RWPE2 (cell line): ENCODE data around the gene FAM168B.

Source experiments
- ATAC-seq: fragments of 200-7000 bp; cut with Tn5 transposase; 3 replicates; pipeline ENCODE4 v1.9.1; 2021; ENCODE audit warnings: low read depth
- DNase-seq: peaks from one replicate; pipeline ENCODE4 v3.0.0-alpha.2; 2020; ENCODE audit warnings: low spot score
- H3K27ac ChIP-seq: fragments of 450-650 bp; 2 replicates; pipeline ENCODE4 v1.5.1; 2017; ENCODE audit warnings: mild to moderate bottlenecking; ENCODE audit not compliant: poor library complexity, severe bottlenecking
- H3K27me3 ChIP-seq: fragments of 250-450 bp; sonication (Bioruptor Pico); 2 replicates; pipeline ENCODE4 v1.5.1; 2021; ENCODE audit warnings: mild to moderate bottlenecking, moderate library complexity; ENCODE audit not compliant: insufficient read depth, poor library complexity, severe bottlenecking
- H3K36me3 ChIP-seq: fragments of 250-450 bp; sonication (Bioruptor Pico); 2 replicates; pipeline ENCODE4 v1.5.1; 2020; ENCODE audit warnings: low read depth, mild to moderate bottlenecking, moderate library complexity
- H3K4me1 ChIP-seq: fragments of 250-450 bp; sonication (Bioruptor Pico); 2 replicates; pipeline ENCODE4 v1.5.1; 2021; ENCODE audit warnings: mild to moderate bottlenecking, moderate library complexity; ENCODE audit not compliant: insufficient read depth, poor library complexity, severe bottlenecking
- H3K4me3 ChIP-seq: fragments of 250-450 bp; sonication (Bioruptor Pico); 2 replicates; pipeline ENCODE4 v1.5.1; 2021; ENCODE audit warnings: mild to moderate bottlenecking, moderate library complexity; ENCODE audit not compliant: severe bottlenecking
- H3K9me3 ChIP-seq: fragments of 250-450 bp; sonication (Bioruptor Pico); 2 replicates; pipeline ENCODE4 v1.5.1; 2021; ENCODE audit warnings: mild to moderate bottlenecking, moderate library complexity; ENCODE audit not compliant: severe bottlenecking
- TF ChIP-seq, protein P1 (sequence below): fragments of 450-650 bp; IDR thresholded peaks from one replicate; pipeline ENCODE4 v1.5.1; 2017; ENCODE audit warnings: mild to moderate bottlenecking, moderate library complexity; ENCODE audit not compliant: poor library complexity, severe bottlenecking

The FAM168B gene

DNA sequence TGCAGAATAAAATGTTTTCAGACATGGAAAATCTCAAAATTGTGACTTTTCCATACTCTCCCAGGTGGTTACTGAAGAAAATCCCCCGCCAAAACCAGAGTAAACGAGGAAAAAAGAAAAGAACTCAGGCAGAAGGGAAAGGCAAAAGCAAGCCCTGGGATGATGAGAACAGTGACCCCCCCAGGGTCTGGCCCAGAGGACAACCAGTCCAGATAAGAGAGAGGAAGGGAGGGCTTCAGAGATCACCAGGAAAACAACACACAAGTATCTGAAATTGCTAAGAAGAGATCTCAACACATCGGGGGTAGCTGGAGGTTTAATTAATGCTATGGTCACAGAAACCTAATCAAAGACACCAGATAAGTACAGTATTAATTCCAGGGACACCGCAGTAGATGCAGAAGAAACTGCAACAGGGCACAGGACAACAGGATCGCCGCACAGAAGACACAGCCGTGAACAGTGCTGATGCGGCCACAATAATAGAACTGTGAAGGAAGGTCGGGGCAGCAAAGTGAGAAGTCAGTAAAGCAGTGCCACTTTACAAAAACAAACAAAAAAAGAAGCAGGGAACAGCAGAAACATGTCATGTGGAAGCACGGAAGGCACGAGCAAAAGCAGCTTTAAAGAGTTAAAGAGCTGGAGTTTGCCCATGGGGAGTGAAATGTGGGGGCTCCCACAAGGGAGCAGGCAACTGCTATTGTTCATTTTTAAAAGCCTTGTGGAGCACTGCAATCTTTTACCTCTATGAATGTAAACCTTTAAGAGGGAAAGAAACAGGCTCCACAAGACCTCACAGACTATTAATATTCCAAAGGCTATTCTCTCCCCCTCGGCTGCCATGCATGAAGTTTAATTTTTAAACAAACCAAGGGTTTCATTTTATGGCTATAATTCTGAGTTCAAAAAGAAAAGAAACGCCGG, 28.4 kb downstream of the FAM168B start:
- H3K4me1 ChIP-seq: peaks cover 8% of the 10 kb centered on the region
- TF ChIP-seq, protein P1, sequence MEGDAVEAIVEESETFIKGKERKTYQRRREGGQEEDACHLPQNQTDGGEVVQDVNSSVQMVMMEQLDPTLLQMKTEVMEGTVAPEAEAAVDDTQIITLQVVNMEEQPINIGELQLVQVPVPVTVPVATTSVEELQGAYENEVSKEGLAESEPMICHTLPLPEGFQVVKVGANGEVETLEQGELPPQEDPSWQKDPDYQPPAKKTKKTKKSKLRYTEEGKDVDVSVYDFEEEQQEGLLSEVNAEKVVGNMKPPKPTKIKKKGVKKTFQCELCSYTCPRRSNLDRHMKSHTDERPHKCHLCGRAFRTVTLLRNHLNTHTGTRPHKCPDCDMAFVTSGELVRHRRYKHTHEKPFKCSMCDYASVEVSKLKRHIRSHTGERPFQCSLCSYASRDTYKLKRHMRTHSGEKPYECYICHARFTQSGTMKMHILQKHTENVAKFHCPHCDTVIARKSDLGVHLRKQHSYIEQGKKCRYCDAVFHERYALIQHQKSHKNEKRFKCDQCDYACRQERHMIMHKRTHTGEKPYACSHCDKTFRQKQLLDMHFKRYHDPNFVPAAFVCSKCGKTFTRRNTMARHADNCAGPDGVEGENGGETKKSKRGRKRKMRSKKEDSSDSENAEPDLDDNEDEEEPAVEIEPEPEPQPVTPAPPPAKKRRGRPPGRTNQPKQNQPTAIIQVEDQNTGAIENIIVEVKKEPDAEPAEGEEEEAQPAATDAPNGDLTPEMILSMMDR: no peak
- H3K27me3 ChIP-seq: no peaks in the 10 kb centered on the region
- no peaks in the 10 kb centered on the region for H3K9me3 ChIP-seq
- H3K27ac ChIP-seq: no peak overlapping the region
- no peak overlapping the region for H3K4me3 ChIP-seq
- H3K36me3 ChIP-seq: peaks cover 58% of the 10 kb centered on the region
- no peak for DNase-seq
- no peak for ATAC-seq

DNA sequence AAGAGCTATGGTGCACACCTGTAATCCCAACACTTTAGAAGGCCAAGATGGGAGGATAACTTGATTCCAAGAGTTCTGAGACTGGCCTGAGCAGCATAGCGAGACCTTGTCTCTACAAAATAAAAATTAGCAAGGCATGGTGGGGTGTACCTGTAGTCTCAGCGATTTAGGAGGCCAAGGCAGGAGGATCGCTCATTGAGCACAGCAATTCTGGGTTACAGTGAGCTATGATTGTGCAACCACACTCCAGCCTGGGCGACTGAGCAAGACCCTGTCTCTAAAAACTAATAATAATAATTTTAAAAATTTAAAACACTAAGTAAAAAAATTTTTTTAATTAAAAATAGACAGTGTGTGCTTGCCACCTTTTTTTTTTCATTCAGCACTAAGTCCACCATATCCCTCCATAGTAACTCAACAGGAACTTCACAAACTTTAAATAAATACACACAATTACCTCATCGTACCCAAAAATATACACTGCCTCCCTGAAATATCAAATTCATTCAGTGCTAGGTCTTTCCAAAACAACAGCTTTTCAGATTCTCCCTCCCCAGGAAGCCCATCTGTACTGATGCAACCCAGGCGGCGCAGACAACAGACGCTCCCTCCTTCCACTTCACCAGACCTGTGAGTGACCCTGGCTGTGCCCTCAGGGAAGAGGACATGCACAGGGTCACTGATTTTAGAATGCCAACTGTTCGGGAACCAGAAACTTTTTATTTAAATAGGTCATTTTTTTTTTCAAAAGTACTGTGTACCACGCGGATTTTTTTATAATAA, 29.6 kb downstream of the FAM168B start:
- no peaks in the 10 kb centered on the region for H3K9me3 ChIP-seq
- peaks cover 60% of the 10 kb centered on the region for H3K36me3 ChIP-seq
- H3K27me3 ChIP-seq: no peaks in the 10 kb centered on the region
- no peak overlapping the region for H3K4me3 ChIP-seq
- TF ChIP-seq, protein P1: no peak
- H3K27ac ChIP-seq: no peak overlapping the region
- DNase-seq (no peak), ATAC-seq (no peak)
- peaks cover 8% of the 10 kb centered on the region for H3K4me1 ChIP-seq

GRCh38 chr2:131058920-131059319, 34.3 kb downstream of the FAM168B start:
- Histone ChIP-seq H3K27me3 (no peaks in the 10 kb centered on the region), H3K36me3 (peaks cover 72% of the 10 kb centered on the region)
- TF ChIP-seq, protein P1: no peak

GRCh38 chr2:131058214-131058843, 34.9 kb downstream of the FAM168B start:
- peaks cover 8% of the 10 kb centered on the region for H3K4me1 ChIP-seq
- H3K27me3 ChIP-seq: no peaks in the 10 kb centered on the region
- H3K4me3 ChIP-seq: no peak overlapping the region
- no peak overlapping the region for H3K27ac ChIP-seq
- peaks cover 74% of the 10 kb centered on the region for H3K36me3 ChIP-seq
- H3K9me3 ChIP-seq: no peaks in the 10 kb centered on the region
- ATAC-seq (no peak), DNase-seq (no peak)
- TF ChIP-seq, protein P1: no peak

More at GRCh38 chr2:131058920-131059319, 34.3 kb downstream of the FAM168B start:
- H3K9me3 ChIP-seq: no peaks in the 10 kb centered on the region
- H3K27ac ChIP-seq: no peak overlapping the region
- ATAC-seq: no peak
- no peak overlapping the region for H3K4me3 ChIP-seq
- DNase-seq: no peak
- peaks cover 8% of the 10 kb centered on the region for H3K4me1 ChIP-seq
